Tibial nerve (tissue), 4 donors: ENCODE data around the gene MAPK1.

ENCODE experiments used
- CTCF ChIP-seq, 5 experiments: fragments of 200-600 bp in 3 of 5; fragments of 450-650 bp in 2 of 5; sonication (generic) in 3 of 5; IDR thresholded peaks; one replicate each; pipeline ENCODE4 v1.5.1; 2016 to 2019; ENCODE audit warnings: antibody characterized with exemption in 5 of 5, mild to moderate bottlenecking in 3 of 5, moderate library complexity in 2 of 5
- EP300 ChIP-seq, 2 donors: sonication (generic); formaldehyde crosslinking; IDR thresholded peaks; one replicate each; pipeline ENCODE4 v1.6.1; 2017; ENCODE audit warnings: antibody characterized with exemption in 2 of 2, mild to moderate bottlenecking in 1 of 2
- POLR2A ChIP-seq, 2 donors: fragments of 450-650 bp; IDR thresholded peaks; one replicate each; pipeline ENCODE4 v1.6.1; 2017; ENCODE audit warnings: antibody characterized with exemption in 2 of 2, mild to moderate bottlenecking in 2 of 2, moderate library complexity in 2 of 2

DNA sequence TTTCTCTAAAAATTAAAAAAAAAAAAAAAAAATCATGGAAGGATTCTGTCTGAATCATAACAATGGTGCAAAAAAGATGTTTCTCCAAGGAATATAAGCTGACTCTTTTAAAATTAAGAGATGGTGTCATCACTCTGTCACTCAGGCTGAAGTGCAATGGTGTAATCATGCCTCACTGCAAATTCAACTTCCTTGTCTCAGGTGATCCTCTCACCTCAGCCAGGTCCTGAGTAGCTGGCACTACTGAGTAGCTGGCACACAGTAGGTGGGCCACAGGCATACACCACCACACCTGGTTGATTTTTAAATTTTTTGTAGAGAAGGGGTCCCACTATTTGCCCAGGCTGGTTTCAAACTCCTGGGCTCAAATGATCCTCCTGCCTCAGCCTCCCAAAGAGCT, 77.1 kb downstream of the MAPK1 start:
- TF ChIP-seq POLR2A (IDR thresholded peaks at IDR 0.05) (no peak), EP300 (IDR thresholded peaks at IDR 0.05) (no peak), CTCF (IDR thresholded peaks at IDR 0.05) (no peak)
